HG02938 (cell line): ENCODE results near the gene PADI1.
"Not testable (repeated sequence)": the region's sequence is repeated elsewhere in the genome, so short reads cannot be mapped to it uniquely, and the experiment has no call there.

Experiments
- ATAC-seq: cut with Tn5 transposase; IDR thresholded peaks from one replicate; pipeline ENCODE4 v1.9.1; 2021; ENCODE audit warnings: mild to moderate bottlenecking, moderate library complexity; ENCODE audit not compliant: unreplicated experiment

PADI1 gene

DNA sequence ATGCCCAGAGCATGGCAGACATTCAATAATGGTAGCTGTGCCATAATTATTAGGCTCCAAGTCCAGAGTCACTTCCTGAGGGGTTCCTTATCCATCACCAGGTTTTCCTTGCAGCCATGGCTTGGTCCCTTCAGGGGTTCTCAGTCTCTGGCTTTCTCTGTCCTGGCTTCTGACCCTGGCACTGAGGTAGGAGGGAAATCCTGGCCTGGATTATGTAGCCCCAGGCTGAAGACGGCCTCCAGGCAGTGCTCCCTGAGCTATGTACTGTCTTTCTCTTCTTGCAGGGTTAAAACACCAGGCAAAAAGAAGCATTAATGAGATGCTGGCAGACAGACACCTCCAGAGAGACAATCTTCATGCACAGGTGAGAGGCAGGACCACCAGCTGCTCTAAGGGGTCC lies 34.5 kb downstream of the PADI1 start:
- no peak for ATAC-seq

DNA sequence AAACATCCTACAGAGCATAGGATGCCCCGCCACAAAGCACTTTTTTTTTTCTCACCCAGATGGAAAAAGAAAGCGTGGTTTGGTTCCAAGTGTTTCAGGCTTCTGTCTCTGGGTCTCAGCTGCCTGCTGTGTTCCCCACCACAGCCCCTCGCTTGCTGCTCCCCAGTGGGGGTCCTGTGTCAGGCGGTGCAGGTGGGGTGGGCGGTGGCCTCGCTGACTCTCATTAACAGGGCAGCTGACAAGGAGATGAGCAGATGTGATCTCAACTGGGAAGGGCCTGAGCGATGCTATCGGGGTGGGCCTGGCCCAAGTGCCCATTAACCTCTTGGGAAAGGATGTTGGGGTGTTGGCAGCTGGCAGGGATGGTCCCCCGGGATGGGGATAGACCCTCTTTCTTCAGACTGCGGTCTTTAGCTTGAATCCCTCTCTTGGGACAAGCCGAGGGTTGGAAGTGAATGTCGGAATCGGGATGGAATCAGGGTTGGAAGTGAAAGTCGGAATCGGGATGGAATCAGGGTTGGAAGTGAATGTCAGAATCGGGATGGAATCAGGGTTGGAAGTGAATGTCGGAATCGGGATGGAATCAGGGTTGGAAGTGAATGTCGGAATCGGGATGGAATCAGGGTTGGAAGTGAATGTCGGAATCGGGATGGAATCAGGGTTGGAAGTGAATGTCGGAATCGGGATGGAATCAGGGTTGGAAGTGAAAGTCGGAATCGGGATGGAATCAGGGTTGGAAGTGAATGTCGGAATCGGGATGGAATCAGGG lies 36.3 kb downstream of the PADI1 start:
- ATAC-seq = not testable (repeated sequence)

DNA sequence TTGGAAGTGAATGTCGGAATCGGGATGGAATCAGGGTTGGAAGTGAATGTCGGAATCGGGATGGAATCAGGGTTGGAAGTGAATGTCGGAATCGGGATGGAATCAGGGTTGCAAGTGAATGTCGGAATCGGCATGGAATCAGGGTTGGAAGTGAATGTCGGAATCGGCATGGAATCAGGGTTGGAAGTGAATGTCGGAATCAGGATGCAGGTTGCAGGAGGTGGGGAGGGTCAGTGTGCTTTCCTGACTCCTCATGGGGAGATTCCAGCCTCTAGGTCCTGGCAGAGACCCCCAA lies 36.8 kb downstream of the PADI1 start:
- not testable (repeated sequence) for ATAC-seq

DNA sequence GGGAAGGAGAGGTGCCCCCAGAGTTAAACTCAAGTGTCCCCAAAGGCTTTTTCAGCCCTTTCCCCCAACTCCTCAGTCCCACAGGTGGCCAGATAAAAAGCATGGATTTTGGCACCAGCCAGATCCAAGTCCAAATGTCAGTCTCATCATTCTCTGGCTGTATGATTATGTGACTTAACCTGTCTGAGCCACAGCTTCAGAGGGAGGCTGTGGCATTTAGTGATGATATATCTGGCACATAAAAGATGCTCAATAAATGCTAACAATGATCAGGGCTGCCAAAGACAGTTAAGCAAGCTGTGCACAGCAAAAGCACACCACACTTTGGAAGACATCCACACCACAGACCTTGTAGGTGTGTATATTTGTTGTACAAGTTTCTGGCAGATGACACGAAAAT lies 38.3 kb downstream of the PADI1 start:
- no peak for ATAC-seq

DNA sequence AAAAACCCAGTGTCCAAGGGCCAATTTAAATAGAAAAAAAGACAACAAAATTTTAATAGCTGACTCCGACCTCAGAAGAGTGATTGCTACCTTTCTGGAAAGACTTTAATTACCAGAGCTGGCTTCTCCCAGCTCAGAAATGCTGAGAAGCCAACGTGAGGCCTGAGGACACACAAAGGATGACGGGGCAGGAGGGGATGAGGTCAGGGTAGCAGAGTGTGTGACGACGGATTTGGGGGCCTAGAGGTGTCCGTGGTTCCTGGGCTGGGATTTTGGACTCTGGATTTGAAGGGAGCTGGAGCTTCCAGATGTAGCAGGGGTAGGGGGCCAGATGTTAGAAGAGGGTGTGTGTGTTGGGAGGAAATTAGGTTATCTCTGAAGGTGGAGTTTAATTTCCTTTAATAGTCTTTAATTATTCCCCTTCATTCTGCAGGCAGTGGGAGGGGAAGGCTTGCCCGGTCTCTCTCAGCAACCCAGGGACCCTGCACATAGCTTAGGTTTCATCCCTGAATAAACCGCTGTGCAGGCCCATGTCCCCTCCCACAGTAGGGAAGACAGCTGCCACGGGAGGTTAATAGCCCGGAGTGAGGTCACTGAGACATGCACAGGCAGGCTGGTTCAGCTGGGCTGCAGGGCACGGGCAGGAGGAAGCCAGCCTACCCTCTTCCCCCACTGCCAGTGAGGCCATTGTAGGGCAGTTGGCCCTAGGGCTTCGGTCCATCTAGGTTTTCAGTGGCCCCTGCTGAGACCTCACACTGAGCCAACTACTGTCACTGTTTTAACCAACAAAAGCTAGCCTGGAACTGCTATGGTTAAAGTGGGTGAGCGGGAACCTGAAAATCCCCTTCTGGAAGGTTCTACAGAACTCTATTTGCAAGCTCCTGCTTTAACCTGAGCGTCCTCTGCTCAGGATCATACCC lies 40.2 kb downstream of the PADI1 start:
- no peak for ATAC-seq

DNA sequence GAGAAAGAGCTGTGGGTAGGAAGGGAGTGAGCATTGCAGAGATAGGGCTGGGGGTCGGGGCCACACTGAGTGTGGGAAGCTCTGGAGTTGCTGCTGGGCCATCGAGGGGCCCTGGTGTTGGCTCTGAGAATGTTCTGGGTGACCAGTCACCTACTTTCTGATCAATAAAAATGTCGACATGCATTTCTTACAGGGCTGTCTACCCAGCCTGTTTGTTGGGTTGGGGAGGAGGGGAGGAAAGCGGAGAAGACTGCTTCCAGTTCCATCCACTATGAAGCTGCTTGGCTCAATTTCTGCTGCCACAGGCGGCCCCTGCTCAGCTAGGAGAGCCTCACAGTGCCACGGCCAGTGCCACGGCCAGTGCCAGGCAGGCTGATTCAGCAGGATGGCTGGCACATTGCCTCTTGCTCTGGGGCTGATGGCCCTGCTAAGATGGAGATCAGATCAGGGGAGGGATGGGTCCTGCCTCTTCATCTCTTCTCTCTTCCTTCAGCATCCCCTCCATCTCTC lies 40.9 kb downstream of the PADI1 start:
- ATAC-seq = no peak

DNA sequence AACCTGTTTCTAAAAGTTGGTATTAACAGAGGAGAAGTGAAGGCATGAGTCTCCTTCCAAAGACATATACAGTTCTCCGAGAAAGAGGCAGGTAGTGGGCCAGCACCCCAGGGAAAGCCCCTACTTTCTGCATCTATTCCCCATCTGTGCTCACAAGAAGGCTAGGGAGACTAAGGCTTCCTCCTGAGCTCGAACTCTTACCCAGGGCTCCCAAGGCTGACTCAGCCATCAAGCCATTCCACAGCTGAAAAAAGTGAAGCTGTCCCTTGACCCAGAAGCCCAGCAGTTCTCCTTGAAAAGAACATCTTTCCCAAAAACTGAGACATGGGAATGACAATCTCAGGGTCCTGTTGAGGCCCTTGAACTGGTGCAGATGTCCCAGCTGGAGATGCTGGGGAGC lies 42.0 kb downstream of the PADI1 start:
- no peak for ATAC-seq

DNA sequence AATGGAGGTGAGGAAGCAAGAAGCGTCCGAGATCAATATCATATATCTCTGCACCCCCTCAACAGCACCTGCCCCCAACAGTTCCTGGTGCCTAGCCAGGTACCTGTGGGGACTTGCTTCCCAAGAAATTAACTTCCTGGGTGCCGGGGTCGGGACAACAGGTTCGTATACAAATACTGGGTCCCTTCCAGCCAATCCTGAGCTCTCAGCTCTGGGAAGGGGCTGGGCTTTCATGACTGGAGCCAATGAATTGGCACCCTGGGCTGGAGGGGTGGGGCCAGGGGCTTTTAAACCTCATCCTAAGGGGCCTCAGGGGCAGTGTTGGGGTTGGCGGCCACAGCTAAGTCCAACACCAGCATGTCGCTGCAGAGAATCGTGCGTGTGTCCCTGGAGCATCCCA lies 43.9 kb downstream of the PADI1 start, which contains the start of gene PADI3:
PADI3 (plus strand) TSS at position 318 of the 400 bp plus-strand sequence; CDS start at position 358, 40 bp downstream.
- ATAC-seq = no peak

DNA sequence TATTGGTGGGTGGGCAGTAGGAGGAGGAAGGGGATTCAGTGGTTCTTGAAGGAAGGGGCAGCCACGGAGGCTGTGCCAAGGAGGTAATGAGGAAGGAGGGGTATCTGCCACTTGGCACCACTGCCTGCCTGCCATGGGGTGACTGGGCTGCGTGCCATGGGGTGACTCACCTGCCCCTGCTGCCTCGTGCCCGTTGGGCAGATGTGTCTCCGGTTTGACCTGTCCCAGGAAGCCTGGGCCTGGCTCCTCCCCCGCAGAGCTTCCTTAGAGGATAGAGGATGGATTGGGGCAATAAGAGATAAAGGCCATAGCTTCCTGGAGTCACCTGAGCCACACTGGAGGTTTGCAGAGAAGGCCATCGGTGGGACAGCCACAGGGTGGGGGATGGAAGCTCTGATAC lies 45.7 kb downstream of the PADI1 start:
- ATAC-seq = no peak

DNA sequence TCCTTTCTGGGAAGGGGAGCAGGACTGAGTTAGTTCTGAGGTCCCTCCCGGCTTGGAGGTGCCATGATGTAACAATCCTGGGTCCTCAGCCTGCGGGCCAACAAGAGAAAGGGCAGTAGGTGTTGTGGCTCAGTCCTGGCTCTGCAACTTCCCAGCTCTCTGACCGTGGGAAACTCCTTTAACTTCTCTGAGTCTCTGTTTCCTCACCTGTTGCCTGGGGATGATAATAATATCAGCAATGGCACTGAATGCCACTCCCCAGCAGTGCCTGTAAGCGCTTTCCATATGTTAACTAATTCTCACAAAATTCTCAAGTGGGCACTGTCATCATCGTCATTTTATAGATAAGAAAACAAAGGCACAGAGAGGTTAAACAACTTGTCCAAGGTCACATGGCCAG lies 46.3 kb downstream of the PADI1 start:
- ATAC-seq = no peak

DNA sequence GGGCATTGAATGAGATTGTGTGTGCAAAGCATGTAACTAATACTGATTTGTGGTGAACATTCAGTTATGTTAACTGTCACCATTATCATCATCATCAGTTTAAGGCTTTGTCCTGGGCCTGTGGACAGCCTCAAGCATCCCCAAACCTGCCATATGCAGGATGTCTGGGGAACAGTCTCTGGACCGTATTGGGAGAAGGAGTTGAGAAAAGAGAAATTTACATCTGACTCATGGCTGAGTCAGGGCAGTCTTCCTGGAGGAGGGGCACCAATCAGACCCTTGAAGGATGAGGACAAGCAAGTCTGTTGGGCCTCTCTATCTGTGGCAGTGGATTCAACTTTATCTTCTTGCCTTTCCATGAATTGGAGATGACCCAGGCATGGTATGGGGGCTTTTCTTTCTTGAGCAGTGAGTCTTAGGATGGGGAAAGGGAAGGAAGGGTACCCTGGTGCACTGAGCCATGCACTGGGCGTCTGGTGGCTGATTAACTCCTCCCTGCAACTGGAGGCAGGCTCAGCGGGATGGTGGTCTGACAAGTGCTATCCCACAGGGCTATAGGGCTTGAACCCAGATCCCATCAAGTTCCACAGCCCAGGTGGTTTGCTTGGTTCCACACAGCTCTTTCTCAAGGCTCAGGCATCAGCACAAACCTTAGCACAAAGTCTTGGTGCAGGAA lies 46.9 kb downstream of the PADI1 start:
- no peak for ATAC-seq

DNA sequence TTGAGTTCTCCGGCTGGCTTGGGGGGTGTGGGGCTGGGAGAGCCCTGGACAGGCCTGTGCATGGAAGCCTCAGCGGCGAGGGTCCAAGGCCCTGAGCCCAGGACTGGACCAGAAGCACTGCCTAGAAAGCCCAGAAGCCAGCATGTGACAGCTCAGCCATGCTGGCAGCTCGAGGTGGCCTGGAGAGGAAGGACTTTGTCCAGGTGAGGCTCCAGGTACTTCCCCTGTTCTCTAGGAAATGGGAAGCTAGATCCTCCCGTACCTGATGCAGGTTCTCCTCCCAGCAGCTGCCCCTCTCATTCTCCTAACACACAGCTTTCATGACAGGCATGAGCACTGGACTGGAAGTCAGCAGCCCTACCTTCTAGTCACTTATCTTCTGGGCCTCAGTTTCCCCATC lies 50.4 kb downstream of the PADI1 start:
- no peak for ATAC-seq

DNA sequence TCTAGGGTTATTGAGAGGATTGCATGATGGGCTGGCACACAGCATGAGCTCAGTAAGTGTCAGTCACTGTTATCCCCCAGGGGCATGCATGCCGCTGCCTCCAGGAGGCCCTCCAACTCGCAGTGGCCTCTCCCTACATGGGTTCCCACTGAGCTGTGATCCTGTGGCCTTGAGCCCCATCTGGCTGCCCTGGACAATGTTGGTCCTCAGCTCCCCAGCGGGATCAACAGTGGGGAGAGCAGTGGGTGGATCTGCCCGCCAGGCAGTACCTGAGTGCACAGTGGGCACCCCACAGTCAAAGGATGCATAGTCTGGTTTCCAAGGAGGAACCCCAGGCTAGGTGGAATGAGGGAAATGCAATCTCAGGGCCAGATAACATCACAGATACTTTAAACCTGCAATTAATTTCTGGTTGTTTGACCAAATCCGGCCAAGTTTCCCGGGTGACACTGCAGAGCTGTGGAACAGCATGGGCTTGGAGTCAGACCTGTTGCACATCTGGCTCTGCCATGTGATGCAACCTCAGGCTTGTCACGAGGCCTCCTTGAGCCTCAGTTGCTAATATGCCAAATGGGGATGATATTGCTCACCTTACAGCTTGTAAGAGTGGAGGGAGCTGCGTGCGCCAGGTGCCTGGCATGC lies 53.3 kb downstream of the PADI1 start:
- ATAC-seq = no peak

DNA sequence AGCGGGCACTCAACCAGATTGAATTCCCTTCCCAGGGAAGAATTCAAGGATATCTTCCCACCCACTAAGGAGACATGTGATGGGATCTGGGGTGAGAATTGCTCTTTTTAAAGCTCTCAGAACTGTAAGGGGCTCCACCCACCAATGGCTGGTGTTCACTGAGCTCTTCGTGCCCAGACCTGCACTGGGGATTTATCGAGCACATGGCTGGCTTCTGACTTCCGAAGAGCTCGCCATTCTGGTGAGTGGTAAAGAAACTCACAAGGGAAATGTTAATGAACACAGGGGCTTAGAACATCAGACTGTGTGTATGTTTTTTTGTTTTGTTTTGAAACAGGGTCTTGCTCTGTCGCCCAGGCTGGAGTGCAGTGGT lies 53.8 kb downstream of the PADI1 start:
- ATAC-seq = no peak

DNA sequence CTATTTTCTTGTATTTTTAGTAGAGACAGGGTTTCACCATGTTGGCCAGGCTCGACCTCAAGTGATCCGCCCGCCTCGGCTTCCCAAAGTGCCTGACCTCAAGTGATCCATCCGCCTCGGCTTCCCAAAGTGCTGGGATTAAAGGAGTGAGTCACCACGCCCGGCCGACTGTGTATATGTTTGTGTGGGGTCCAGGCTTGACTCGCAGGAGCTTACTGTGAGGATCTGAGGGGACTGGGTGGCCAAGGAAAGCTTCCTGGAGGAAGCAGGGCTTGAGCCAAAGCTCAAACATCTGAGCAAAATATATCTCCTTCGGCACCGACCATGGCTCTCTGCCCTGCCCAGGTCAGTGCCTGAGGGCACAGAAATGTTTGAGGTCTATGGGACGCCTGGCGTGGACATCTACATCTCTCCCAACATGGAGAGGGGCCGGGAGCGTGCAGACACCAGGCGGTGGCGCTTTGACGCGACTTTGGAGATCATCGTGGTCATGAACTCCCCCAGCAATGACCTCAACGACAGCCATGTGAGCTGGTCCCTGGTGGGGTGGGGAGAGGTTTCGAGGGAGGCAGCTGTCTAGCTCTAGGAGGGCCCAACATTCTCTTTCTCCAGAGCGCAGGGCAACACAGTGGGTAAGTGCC lies 54.4 kb downstream of the PADI1 start:
- ATAC-seq = no peak

DNA sequence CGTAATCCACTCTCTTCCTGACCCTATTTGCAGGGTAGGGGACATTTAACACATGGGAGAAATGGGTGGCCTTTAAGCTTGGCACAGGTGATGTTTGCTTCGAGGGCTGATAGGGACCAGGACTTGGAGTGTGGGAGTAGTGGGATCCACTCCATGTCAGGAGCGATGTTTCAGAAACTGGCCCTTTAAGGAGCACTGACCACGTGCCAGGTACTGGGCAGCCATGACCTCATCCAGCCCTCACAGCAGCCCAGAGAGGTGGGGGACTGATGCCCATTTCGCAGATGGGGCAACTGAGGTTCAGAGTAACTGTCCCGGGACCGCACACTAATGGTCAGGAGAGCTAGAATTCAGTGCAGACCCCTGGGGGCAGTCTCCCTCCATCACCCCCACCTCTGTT lies 55.3 kb downstream of the PADI1 start:
- no peak for ATAC-seq

DNA sequence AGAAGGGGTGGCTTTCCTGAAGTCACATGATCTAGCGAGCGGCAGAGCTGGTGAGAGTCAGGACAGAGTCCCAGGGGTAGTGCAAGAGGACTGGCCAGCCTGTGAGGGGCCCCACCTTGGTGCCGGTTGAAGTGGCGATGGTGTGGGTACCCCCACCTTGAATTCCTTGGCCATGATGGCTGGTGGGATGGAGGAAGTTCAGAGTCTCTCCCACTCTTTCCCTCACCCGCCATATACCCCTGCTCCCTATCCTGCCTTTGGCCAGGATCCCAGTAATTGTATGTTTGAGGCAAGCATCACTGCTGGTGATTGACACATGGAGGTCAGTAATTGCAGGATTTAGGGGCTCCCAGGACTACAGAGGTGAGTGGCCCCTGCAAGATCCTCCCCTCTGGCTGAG lies 55.8 kb downstream of the PADI1 start:
- no peak for ATAC-seq

DNA sequence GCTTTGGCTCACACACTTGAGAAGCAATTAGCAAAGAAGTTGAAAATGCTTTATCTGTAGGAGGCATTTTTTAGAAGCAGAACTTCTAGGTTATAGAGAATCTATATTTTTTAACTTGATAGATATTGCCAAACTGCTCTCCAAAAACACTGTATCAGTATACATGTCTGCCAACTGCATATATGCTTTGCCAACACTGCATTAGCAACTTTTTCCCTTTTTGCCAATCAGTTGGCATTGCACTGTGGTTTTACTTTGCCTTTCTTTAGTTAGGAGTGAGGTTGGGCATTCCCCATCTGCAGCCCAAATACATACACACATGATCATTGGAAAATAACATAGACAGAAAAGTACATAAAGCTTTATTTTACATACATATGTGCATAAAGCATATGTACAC lies 59.0 kb downstream of the PADI1 start:
- no peak for ATAC-seq

DNA sequence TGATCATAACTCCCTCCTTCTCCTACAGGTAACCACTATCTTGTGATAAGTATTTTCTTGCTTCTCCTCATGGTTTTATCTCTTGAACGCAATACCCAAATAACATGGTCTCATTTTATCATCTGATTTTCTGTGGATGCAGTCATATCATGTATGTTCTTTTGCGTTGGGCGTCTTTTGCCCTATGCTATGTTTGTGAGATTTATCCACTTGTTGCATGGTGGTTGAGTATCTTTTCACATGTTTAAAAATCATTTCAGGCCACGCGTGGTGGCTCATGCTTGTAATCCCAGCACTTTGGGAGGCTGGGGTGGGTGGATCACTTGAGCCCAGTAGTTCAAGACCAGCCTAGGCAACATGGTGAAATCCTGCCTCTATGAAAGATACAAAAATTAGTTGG lies 59.5 kb downstream of the PADI1 start:
- no peak for ATAC-seq

DNA sequence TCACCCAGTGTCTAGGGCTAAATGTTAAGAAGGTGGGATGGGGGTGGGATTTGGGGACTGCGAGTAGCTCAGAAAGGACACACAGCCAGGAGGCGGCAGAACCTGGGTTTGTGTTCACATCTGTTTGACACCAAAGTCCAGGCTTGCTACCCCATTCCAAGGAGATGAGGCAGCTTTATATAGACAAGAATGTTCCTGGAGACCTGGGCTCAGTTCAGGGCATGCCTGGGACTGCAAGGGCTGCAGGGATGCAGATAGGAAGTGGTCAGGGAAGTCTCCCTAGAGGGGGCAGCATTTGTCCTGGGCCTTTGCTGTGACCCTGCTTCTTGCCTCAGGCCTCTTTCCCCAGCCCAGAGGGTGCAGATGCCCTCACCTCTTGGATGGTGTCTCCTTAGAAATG lies 60.2 kb downstream of the PADI1 start:
- no peak for ATAC-seq

DNA sequence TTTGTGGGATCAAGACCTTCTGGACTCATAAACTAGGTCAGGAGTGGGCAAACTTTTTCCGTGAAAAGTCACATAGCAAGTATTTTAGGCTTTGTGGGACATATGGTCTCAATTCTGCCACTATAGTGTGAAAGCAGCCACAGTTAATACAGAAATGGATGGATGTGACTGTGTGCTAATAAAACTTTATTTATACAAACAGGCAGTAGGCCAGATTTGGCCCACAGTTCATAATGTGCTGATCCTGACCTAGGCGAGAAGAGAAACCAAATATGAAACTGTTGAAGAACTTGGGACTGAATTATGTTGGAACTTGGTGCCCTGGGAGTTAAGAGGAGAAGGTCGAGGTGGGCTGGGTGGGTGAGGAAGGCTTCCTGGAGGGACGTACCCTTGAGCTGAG lies 61.0 kb downstream of the PADI1 start:
- no peak for ATAC-seq
